Measurements from ENCODE around the gene PARVA. TPM values are rescaled to one million over a fixed set of nuclear protein-coding genes. Genes with fewer than 3 reads are reported as not detected.

Gene PARVA
- total RNA-seq, 1 experiment from 2014 or later, result 36.7 TPM

GRCh38 chr11:12465332-12465731 is 88.0 kb downstream of the PARVA start:
- intact Hi-C loops (cut with micrococcal nuclease), result no loop called here
- no TSS peak for BruUV-seq (replicated peaks)
- CTCF ChIA-PET, result no interaction called here
- Mint-ChIP-seq H3K27ac (ENCODE audit: low read depth, unreplicated experiment) (no peak overlapping the region), H3K27me3 (ENCODE audit: insufficient read depth, unreplicated experiment) (no peaks in the 10 kb centered on the region), H3K4me3 (ENCODE audit: unreplicated experiment) (no peak overlapping the region), H3K36me3 (ENCODE audit: insufficient read depth, unreplicated experiment) (peaks cover 6% of the 10 kb centered on the region), H3K4me1 (ENCODE audit: insufficient read depth, unreplicated experiment) (no peaks in the 10 kb centered on the region), H3K9me3 (ENCODE audit: unreplicated experiment) (no peaks in the 10 kb centered on the region)
- TF ChIP-seq CTCF (IDR thresholded peaks at IDR 0.05; ENCODE audit: unreplicated experiment), result no peak
- POLR2A ChIA-PET, result no interaction called here
- no peak for DNase-seq (ENCODE audit: unreplicated experiment)

- POLR2A ChIA-PET, result no interaction called here
- H3K4me3 Mint-ChIP-seq (ENCODE audit: unreplicated experiment), result no peak overlapping the region
- DNase-seq (ENCODE audit: unreplicated experiment), result no peak
- no peak overlapping the region for H3K27ac Mint-ChIP-seq (ENCODE audit: low read depth, unreplicated experiment)
- H3K4me1 Mint-ChIP-seq (ENCODE audit: insufficient read depth, unreplicated experiment), result no peaks in the 10 kb centered on the region
- H3K9me3 Mint-ChIP-seq (ENCODE audit: unreplicated experiment), result no peaks in the 10 kb centered on the region
- CTCF ChIA-PET, result no interaction called here
- H3K36me3 Mint-ChIP-seq (ENCODE audit: insufficient read depth, unreplicated experiment), result peaks cover 6% of the 10 kb centered on the region
- no TSS peak for BruUV-seq (replicated peaks)
- TF ChIP-seq CTCF (IDR thresholded peaks at IDR 0.05; ENCODE audit: unreplicated experiment), result no peak
- intact Hi-C loops (cut with micrococcal nuclease), result no loop called here
- no peaks in the 10 kb centered on the region for H3K27me3 Mint-ChIP-seq (ENCODE audit: insufficient read depth, unreplicated experiment)
Observed at GRCh38 chr11:12467610-12468009, 90.2 kb downstream of the PARVA start.

GRCh38 chr11:12469451-12469850 is 92.1 kb downstream of the PARVA start:
- no peak for TF ChIP-seq CTCF (IDR thresholded peaks at IDR 0.05; ENCODE audit: unreplicated experiment)
- peaks cover 12% of the 10 kb centered on the region for H3K36me3 Mint-ChIP-seq (ENCODE audit: insufficient read depth, unreplicated experiment)
- ChIA-PET CTCF (interaction anchor here (0.6 kb wide), 1 partner anchor 13 kb away, joined by 3 read pairs; no protein-coding TSS in a partner anchor), POLR2A (no interaction called here)
- no peaks in the 10 kb centered on the region for H3K27me3 Mint-ChIP-seq (ENCODE audit: insufficient read depth, unreplicated experiment)
- H3K4me1 Mint-ChIP-seq (ENCODE audit: insufficient read depth, unreplicated experiment), result no peaks in the 10 kb centered on the region
- H3K9me3 Mint-ChIP-seq (ENCODE audit: unreplicated experiment), result no peaks in the 10 kb centered on the region
- H3K4me3 Mint-ChIP-seq (ENCODE audit: unreplicated experiment), result no peak overlapping the region
- BruUV-seq (replicated peaks), result no TSS peak
- no peak overlapping the region for H3K27ac Mint-ChIP-seq (ENCODE audit: low read depth, unreplicated experiment)
- intact Hi-C loops (cut with micrococcal nuclease), result no loop called here
- no peak for DNase-seq (ENCODE audit: unreplicated experiment)

- no peaks in the 10 kb centered on the region for H3K4me1 Mint-ChIP-seq (ENCODE audit: insufficient read depth, unreplicated experiment)
Observed at GRCh38 chr11:12470236-12470635, 92.9 kb downstream of the PARVA start.

More at GRCh38 chr11:12470236-12470635, 92.9 kb downstream of the PARVA start:
- ChIA-PET CTCF (interaction anchor here (0.7 kb wide), 2 partner anchors 15 to 172 kb away, joined by 3 read pairs; no protein-coding TSS in a partner anchor), POLR2A (no interaction called here)
- TF ChIP-seq CTCF (IDR thresholded peaks at IDR 0.05; ENCODE audit: unreplicated experiment), result no peak
- Mint-ChIP-seq H3K9me3 (ENCODE audit: unreplicated experiment) (no peaks in the 10 kb centered on the region), H3K4me3 (ENCODE audit: unreplicated experiment) (no peak overlapping the region), H3K27me3 (ENCODE audit: insufficient read depth, unreplicated experiment) (no peaks in the 10 kb centered on the region), H3K36me3 (ENCODE audit: insufficient read depth, unreplicated experiment) (peaks cover 19% of the 10 kb centered on the region), H3K27ac (ENCODE audit: low read depth, unreplicated experiment) (no peak overlapping the region)
- BruUV-seq (replicated peaks), result no TSS peak
- intact Hi-C loops (cut with micrococcal nuclease), result no loop called here
- DNase-seq (ENCODE audit: unreplicated experiment), result no peak

Measured in MCF 10A (cell line).